KBM-7 (cell line): ENCODE results near the gene HSPG2.

Experiments
- DNase-seq: peaks from one replicate; pipeline ENCODE4 v3.0.0-alpha.2; 2015
- in situ Hi-C: fragments of 300-500 bp; cut with MboI; formaldehyde crosslinking; loops from 2 replicates; pipeline ENCODE4 v1.14.3; 2020; ENCODE audit warnings: low sequenced_read_pairs, low pct_unique_long_range_greater_than_20kb, mixed read lengths

HSPG2 gene

GRCh38 chr1:21825393-21825792 lies 111.7 kb downstream of the HSPG2 start:
- in situ Hi-C loops = no loop called here
- no peak for DNase-seq

GRCh38 chr1:21824926-21825325 lies 112.2 kb downstream of the HSPG2 start:
- in situ Hi-C loops = no loop called here
- DNase-seq = no peak

GRCh38 chr1:21823980-21824702 lies 113.0 kb downstream of the HSPG2 start:
- in situ Hi-C loops = no loop called here
- no peak for DNase-seq

GRCh38 chr1:21823206-21823979 lies 113.7 kb downstream of the HSPG2 start:
- in situ Hi-C loops = no loop called here
- DNase-seq = no peak

GRCh38 chr1:21822349-21822748 lies 114.8 kb downstream of the HSPG2 start:
- no peak for DNase-seq
- in situ Hi-C loops = no loop called here

GRCh38 chr1:21821385-21822019 lies 115.6 kb downstream of the HSPG2 start:
- no peak for DNase-seq
- in situ Hi-C loops = no loop called here

- in situ Hi-C loops = no loop called here
Measured at GRCh38 chr1:21820597-21821232, 116.4 kb downstream of the HSPG2 start.

GRCh38 chr1:21818656-21819055 lies 118.5 kb downstream of the HSPG2 start:
- peak; percentile 43 for DNase-seq
- in situ Hi-C loops = no loop called here

More at GRCh38 chr1:21820597-21821232, 116.4 kb downstream of the HSPG2 start:
- DNase-seq = no peak

GRCh38 chr1:21816602-21817302 lies 120.4 kb downstream of the HSPG2 start:
- no peak for DNase-seq
- in situ Hi-C loops = no loop called here

- peak; percentile 50 for DNase-seq
- in situ Hi-C loops = no loop called here
Measured at GRCh38 chr1:21815724-21816321, 121.3 kb downstream of the HSPG2 start.

GRCh38 chr1:21814981-21815582 lies 122.0 kb downstream of the HSPG2 start:
- in situ Hi-C loops = no loop called here
- DNase-seq = no peak

- DNase-seq = peak; percentile 72
- in situ Hi-C loops = no loop called here
Measured at GRCh38 chr1:21814241-21814918, 122.7 kb downstream of the HSPG2 start.

- in situ Hi-C loops = no loop called here
- DNase-seq = no peak
Measured at GRCh38 chr1:21813542-21813941, 123.6 kb downstream of the HSPG2 start.

GRCh38 chr1:21811875-21812305 lies 125.2 kb downstream of the HSPG2 start, which contains the start of gene LDLRAD2:
Gene LDLRAD2 (plus strand): TSS chr1:21812265. CDS start chr1:21812452, 187 bp downstream.
- no peak for DNase-seq
- in situ Hi-C loops = no loop called here

- DNase-seq = no peak
- in situ Hi-C loops = no loop called here
Measured at GRCh38 chr1:21804536-21804935, 132.6 kb downstream of the HSPG2 start.

- DNase-seq = no peak
- in situ Hi-C loops = no loop called here
Measured at GRCh38 chr1:21801100-21801499, 136.0 kb downstream of the HSPG2 start.

- no peak for DNase-seq
- in situ Hi-C loops = no loop called here
Measured at GRCh38 chr1:21799730-21800129, 137.4 kb downstream of the HSPG2 start.

- no peak for DNase-seq
- in situ Hi-C loops = no loop called here
Measured at GRCh38 chr1:21795075-21795474, 142.0 kb downstream of the HSPG2 start.
